Measurements from ENCODE around the gene GATA2. TPM values are rescaled to one million over a fixed set of nuclear protein-coding genes. Genes with fewer than 3 reads are reported as not detected.

GATA2 gene
- total and polyA plus RNA-seq, 2 of the 8 experiments (the other 6 are each of a cell fraction or from before 2014, with no cell fraction given): 0.03 to 0.30 TPM

DNA sequence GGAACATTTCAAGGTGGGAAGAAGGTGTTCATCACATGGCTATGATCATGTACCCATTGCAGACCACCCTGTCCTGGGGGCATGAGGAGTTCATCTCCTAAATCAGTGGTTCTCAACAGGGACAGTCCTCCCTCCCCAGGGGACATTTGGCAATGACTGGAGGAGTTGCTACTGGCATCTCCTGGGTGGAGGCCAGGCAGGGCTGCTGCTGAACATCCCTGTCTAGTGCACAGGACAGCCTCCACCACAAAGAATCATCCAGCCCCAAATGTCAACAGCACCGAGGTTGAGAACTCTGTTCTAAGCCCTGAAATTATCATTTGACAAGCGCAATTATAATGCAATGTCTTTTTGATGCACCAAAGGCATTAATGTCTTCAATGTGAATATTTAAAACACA, 21.9 kb downstream of the GATA2 start (continued):
- TF ChIP-seq CHD7 (IDR thresholded peaks at IDR 0.05; ENCODE audit: insufficient replicate concordance, low read length) (no peak), TAF7 (optimal IDR thresholded peaks at IDR 0.05; ENCODE audit: borderline replicate concordance, low read depth, low read length) (no peak), CTBP2 (IDR thresholded peaks at IDR 0.05; ENCODE audit: borderline replicate concordance, insufficient read depth, insufficient read length, low read length) (no peak), EGR1 (IDR thresholded peaks at IDR 0.05; ENCODE audit: borderline replicate concordance, low read depth, low read length) (no peak), TAF1 (IDR thresholded peaks at IDR 0.05; ENCODE audit: low read depth, low read length) (no peak)
